Left ventricle myocardium inferior (tissue), 1 donor: ENCODE data around the gene SLC38A1. TPM values are rescaled to one million over a fixed set of nuclear protein-coding genes. Genes with fewer than 3 reads are reported as not detected.

Experiments used
- DNase-seq: peaks from one replicate; pipeline ENCODE4 v3.0.0-alpha.2; 2020
- H3K27ac ChIP-seq: fragments of 200-600 bp; replicated peaks from 2 replicates; pipeline ENCODE4 v1.8.0; 2021
- H3K27me3 ChIP-seq: fragments of 200-600 bp; 2 replicates; pipeline ENCODE4 v1.8.0; 2021; ENCODE audit warnings: low read depth
- H3K36me3 ChIP-seq: fragments of 200-600 bp; 2 replicates; pipeline ENCODE4 v1.8.0; 2021
- H3K4me1 ChIP-seq: fragments of 200-600 bp; 2 replicates; pipeline ENCODE4 v1.8.0; 2021
- H3K4me3 ChIP-seq: fragments of 200-600 bp; 2 replicates; pipeline ENCODE4 v1.8.0; 2021; ENCODE audit warnings: mild to moderate bottlenecking, moderate library complexity
- H3K9me3 ChIP-seq: fragments of 200-600 bp; replicated peaks from 2 replicates; pipeline ENCODE4 v1.8.0; 2021
- CTCF ChIP-seq: fragments of 200-600 bp; IDR thresholded peaks from 2 replicates; pipeline ENCODE4 v1.8.0; 2021; ENCODE audit warnings: antibody characterized with exemption, mild to moderate bottlenecking, borderline replicate concordance
- intact Hi-C: fragments of 100-400 bp; cut with micrococcal nuclease; formaldehyde crosslinking; loops from one replicate; pipeline ENCODE4 v1.11.0; 2022
- total RNA-seq: library from RNA; stranded (reverse); fragmentation: NEBNext Ultra II Directional; extraction: Animal tissue kit (Norgen Biotek cat#: 25700); gene quantifications from one replicate; pipeline ENCODE4 v1.2.1, GENCODE V29; 2021
- donor health status: DM: no; HTN: yes; CAD: no; lungs with severe emphysema.

SLC38A1 gene
- total RNA-seq, 1 donor from 2014 or later: 134 TPM

GRCh38 chr12:46183112-46183511 is 85.7 kb downstream of the SLC38A1 start:
- H3K27ac ChIP-seq: no peak overlapping the region
- H3K4me3 ChIP-seq: no peak overlapping the region
- intact Hi-C loops: no loop called here
- no peak for DNase-seq
- no peaks in the 10 kb centered on the region for H3K9me3 ChIP-seq
- TF ChIP-seq CTCF: no peak
- no peaks in the 10 kb centered on the region for H3K36me3 ChIP-seq
- no peaks in the 10 kb centered on the region for H3K27me3 ChIP-seq
- peaks cover 15% of the 10 kb centered on the region for H3K4me1 ChIP-seq

- no peak overlapping the region for H3K4me3 ChIP-seq
- H3K9me3 ChIP-seq: no peaks in the 10 kb centered on the region
- H3K4me1 ChIP-seq: no peaks in the 10 kb centered on the region
- H3K27ac ChIP-seq: no peak overlapping the region
- H3K36me3 ChIP-seq: no peaks in the 10 kb centered on the region
- no peak for DNase-seq
- H3K27me3 ChIP-seq: no peaks in the 10 kb centered on the region
- no peak for TF ChIP-seq CTCF
- intact Hi-C loops: no loop called here
Observed at GRCh38 chr12:46181465-46181864, 87.4 kb downstream of the SLC38A1 start.

GRCh38 chr12:46179693-46180452 is 89.0 kb downstream of the SLC38A1 start:
- intact Hi-C loops: no loop called here
- H3K4me1 ChIP-seq: no peaks in the 10 kb centered on the region
- H3K4me3 ChIP-seq: no peak overlapping the region
- no peaks in the 10 kb centered on the region for H3K27me3 ChIP-seq
- H3K9me3 ChIP-seq: no peaks in the 10 kb centered on the region
- H3K27ac ChIP-seq: no peak overlapping the region
- TF ChIP-seq CTCF: no peak
- H3K36me3 ChIP-seq: no peaks in the 10 kb centered on the region
- no peak for DNase-seq

- intact Hi-C loops: no loop called here
- H3K4me1 ChIP-seq: no peaks in the 10 kb centered on the region
- H3K9me3 ChIP-seq: no peaks in the 10 kb centered on the region
- H3K27me3 ChIP-seq: no peaks in the 10 kb centered on the region
- DNase-seq: no peak
- no peak overlapping the region for H3K27ac ChIP-seq
- H3K36me3 ChIP-seq: no peaks in the 10 kb centered on the region
- TF ChIP-seq CTCF: no peak
- H3K4me3 ChIP-seq: no peak overlapping the region
Observed at GRCh38 chr12:46177837-46178608, 90.8 kb downstream of the SLC38A1 start.

- no peak for DNase-seq
- H3K36me3 ChIP-seq: no peaks in the 10 kb centered on the region
- H3K4me1 ChIP-seq: no peaks in the 10 kb centered on the region
- intact Hi-C loops: no loop called here
- H3K27ac ChIP-seq: no peak overlapping the region
- no peak overlapping the region for H3K4me3 ChIP-seq
- H3K9me3 ChIP-seq: no peaks in the 10 kb centered on the region
- H3K27me3 ChIP-seq: no peaks in the 10 kb centered on the region
- TF ChIP-seq CTCF: no peak
Observed at GRCh38 chr12:46177025-46177424, 91.8 kb downstream of the SLC38A1 start.
